Parathyroid adenoma (tissue), 2 donors: Measurements from ENCODE around the gene SPINK13.

Experiments
- H2AFZ ChIP-seq: fragments of 300-600 bp; sonication (generic); one replicate; pipeline ENCODE4 v1.7.0; 2017; ENCODE audit warnings: antibody characterized with exemption, mild to moderate bottlenecking
- H3K27ac ChIP-seq: fragments of 300-600 bp; sonication (generic); one replicate; pipeline ENCODE4 v1.7.0; 2017
- H3K27me3 ChIP-seq: fragments of 300-600 bp; sonication (generic); one replicate; pipeline ENCODE4 v1.7.0; 2017; ENCODE audit warnings: low read length; ENCODE audit not compliant: control insufficient read depth, insufficient read depth
- H3K36me3 ChIP-seq: fragments of 300-600 bp; sonication (generic); one replicate; pipeline ENCODE4 v1.7.0; 2017; ENCODE audit warnings: low read length; ENCODE audit not compliant: control insufficient read depth, insufficient read depth
- H3K4me1 ChIP-seq: fragments of 300-600 bp; sonication (generic); one replicate; pipeline ENCODE4 v1.7.0; 2017; ENCODE audit warnings: control low read depth
- H3K4me2 ChIP-seq: fragments of 300-600 bp; sonication (generic); one replicate; pipeline ENCODE4 v1.7.0; 2017; ENCODE audit warnings: low read length
- H3K4me3 ChIP-seq: fragments of 300-600 bp; sonication (generic); one replicate; pipeline ENCODE4 v1.7.0; 2017; ENCODE audit warnings: low read depth, low read length
- H3K79me2 ChIP-seq: fragments of 300-600 bp; sonication (generic); one replicate; pipeline ENCODE4 v1.7.0; 2017; ENCODE audit warnings: control low read depth
- H3K9ac ChIP-seq: fragments of 300-600 bp; sonication (generic); one replicate; pipeline ENCODE4 v1.7.0; 2017; ENCODE audit warnings: mild to moderate bottlenecking
- H3K9me3 ChIP-seq: fragments of 300-600 bp; sonication (generic); one replicate; pipeline ENCODE4 v1.7.0; 2017; ENCODE audit warnings: low read length; ENCODE audit not compliant: control insufficient read depth
- TF ChIP-seq, protein P1 (sequence below): fragments of 300-600 bp; sonication (generic); IDR thresholded peaks from one replicate; pipeline ENCODE4 v1.7.0; 2017; ENCODE audit warnings: antibody characterized with exemption, mild to moderate bottlenecking
- donor health status: primary hyperparathyroidism.

SPINK13 gene

DNA sequence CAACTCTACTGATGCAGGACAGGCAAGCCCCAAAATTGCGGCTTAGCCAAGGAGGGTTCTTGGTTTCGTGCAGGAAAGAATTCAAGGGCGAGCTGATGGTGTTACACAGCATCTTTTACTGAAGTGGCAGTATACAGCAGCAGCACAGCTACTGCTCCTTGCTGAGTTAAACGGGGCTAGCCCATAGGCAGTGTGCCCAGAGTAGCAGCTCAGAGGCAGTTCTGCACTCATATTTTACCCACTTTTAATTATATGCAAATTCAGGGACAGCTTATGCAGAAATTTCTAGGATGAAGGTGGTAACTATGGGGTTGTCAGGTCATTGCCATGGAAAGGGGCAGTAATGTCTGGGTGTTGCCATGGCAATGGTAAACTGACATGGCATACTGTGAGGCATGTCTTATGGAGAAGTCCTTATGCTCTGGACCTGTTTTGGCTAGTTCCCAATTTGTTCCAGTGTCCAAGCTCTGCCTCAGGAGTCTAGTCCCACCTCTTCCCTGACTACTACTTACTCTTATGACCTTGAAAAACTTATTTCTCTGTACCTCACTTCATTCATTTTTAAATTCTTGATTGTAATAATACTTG, 64.8 kb downstream of the SPINK13 start:
- TF ChIP-seq, protein P1, sequence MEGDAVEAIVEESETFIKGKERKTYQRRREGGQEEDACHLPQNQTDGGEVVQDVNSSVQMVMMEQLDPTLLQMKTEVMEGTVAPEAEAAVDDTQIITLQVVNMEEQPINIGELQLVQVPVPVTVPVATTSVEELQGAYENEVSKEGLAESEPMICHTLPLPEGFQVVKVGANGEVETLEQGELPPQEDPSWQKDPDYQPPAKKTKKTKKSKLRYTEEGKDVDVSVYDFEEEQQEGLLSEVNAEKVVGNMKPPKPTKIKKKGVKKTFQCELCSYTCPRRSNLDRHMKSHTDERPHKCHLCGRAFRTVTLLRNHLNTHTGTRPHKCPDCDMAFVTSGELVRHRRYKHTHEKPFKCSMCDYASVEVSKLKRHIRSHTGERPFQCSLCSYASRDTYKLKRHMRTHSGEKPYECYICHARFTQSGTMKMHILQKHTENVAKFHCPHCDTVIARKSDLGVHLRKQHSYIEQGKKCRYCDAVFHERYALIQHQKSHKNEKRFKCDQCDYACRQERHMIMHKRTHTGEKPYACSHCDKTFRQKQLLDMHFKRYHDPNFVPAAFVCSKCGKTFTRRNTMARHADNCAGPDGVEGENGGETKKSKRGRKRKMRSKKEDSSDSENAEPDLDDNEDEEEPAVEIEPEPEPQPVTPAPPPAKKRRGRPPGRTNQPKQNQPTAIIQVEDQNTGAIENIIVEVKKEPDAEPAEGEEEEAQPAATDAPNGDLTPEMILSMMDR: no peak
- no peak overlapping the region for H3K9ac ChIP-seq
- no peaks in the 10 kb centered on the region for H3K36me3 ChIP-seq
- H3K4me3 ChIP-seq: no peak overlapping the region
- no peaks in the 10 kb centered on the region for H3K4me1 ChIP-seq
- no peak overlapping the region for H2AFZ ChIP-seq
- no peak overlapping the region for H3K4me2 ChIP-seq
- no peaks in the 10 kb centered on the region for H3K27me3 ChIP-seq
- H3K9me3 ChIP-seq: no peaks in the 10 kb centered on the region
- H3K79me2 ChIP-seq: no peaks in the 10 kb centered on the region
- H3K27ac ChIP-seq: no peak overlapping the region

DNA sequence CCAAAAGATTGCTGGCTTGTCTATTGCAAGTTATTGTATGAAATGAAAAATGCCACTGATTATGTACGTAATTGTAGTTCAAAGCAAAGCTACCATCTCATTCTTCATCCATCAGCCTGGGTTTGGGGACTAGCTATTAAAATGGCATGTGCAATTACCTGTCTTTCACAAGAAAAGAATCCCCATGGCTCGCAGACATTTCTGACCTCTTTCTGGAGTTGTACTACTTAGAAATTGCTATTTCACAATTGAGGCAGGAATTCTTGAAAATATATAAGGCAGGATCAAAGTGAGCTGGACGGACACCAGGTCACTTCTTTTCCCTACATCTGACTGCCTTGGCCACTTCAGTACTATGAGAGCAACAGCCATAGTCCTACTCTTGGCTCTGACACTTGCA, 66.7 kb downstream of the SPINK13 start, which contains the start of gene SPINK9:
Gene SPINK9, plus strand, starts transcription at position 301 of the 400 bp plus-strand sequence. Its CDS starts 55 bp downstream, at position 356.
- TF ChIP-seq, protein P1: no peak
- no peaks in the 10 kb centered on the region for H3K9me3 ChIP-seq
- no peak within 1 kb of the TSS for H3K4me3 ChIP-seq
- H3K4me2 ChIP-seq: no peak within 1 kb of the TSS
- no peak within 1 kb of the TSS for H2AFZ ChIP-seq
- no peak within 1 kb of the TSS for H3K9ac ChIP-seq
- no peaks in the 10 kb centered on the region for H3K79me2 ChIP-seq
- no peaks in the 10 kb centered on the region for H3K36me3 ChIP-seq
- no peaks in the 10 kb centered on the region for H3K27me3 ChIP-seq
- H3K4me1 ChIP-seq: no peaks in the 10 kb centered on the region
- H3K27ac ChIP-seq: no peak within 1 kb of the TSS
